Right kidney (tissue), 9 donors: Measurements from ENCODE around the gene OSBPL7.

Experiments
- DNase-seq: peaks from one replicate; pipeline ENCODE4 v3.0.0-alpha.2; 2016
- long read RNA-seq, 8 donors: transcript quantifications; one replicate each; lab custom pipeline, GENCODE V29; 2026

Gene OSBPL7, protein sequence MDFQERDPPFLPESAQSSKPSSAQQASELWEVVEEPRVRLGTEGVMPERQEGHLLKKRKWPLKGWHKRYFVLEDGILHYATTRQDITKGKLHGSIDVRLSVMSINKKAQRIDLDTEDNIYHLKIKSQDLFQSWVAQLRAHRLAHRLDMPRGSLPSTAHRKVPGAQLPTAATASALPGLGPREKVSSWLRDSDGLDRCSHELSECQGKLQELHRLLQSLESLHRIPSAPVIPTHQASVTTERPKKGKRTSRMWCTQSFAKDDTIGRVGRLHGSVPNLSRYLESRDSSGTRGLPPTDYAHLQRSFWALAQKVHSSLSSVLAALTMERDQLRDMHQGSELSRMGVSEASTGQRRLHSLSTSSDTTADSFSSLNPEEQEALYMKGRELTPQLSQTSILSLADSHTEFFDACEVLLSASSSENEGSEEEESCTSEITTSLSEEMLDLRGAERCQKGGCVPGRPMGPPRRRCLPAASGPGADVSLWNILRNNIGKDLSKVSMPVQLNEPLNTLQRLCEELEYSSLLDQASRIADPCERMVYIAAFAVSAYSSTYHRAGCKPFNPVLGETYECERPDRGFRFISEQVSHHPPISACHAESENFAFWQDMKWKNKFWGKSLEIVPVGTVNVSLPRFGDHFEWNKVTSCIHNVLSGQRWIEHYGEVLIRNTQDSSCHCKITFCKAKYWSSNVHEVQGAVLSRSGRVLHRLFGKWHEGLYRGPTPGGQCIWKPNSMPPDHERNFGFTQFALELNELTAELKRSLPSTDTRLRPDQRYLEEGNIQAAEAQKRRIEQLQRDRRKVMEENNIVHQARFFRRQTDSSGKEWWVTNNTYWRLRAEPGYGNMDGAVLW
- long read RNA-seq, donor 1, result 0 reads
- long read RNA-seq, donor 2, partial matches to known transcripts, result 0 of 2 reads
- long read RNA-seq, donor 2, other reads (novel, unspliced or antisense), result 0 of 2 reads
- long read RNA-seq, donor 3, result 0 reads
- long read RNA-seq, donor 4, result 0 reads
- long read RNA-seq, donor 5, result 0 reads
- long read RNA-seq, donor 6, partial matches to known transcripts, result 0 of 1 reads
- long read RNA-seq, donor 6, other reads (novel, unspliced or antisense), result 0 of 1 reads
- long read RNA-seq, donor 7, result 0 reads
- long read RNA-seq, donor 8, partial matches to known transcripts, result 0 of 2 reads
- long read RNA-seq, donor 8, other reads (novel, unspliced or antisense), result 0 of 2 reads

- peak; percentile 45 for DNase-seq
Measured at GRCh38 chr17:47821424-47822391, at the start of gene OSBPL7. Gene OSBPL7, minus strand, starts transcription at chr17:47821794. Its CDS starts 1,516 bp downstream, at chr17:47820278.

DNA sequence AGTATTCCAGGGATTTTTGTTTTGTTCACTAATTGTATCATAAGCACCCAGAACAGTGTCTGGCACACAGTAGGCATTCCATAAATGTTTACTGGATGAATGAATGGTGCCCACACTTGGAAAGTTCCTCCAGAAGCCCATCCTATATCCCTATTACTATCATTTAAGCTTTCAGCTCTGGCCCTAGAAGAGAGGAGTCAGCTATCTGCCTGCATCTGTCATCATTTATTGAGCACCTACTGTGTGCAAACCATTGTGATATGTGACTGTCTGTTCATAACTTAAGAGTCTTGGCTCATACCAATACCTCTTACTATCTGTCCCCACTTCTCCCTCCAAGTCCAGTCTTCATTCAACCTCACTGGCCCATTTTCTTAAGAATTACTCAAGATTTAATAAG is 49.5 kb upstream of the OSBPL7 start:
- no peak for DNase-seq

DNA sequence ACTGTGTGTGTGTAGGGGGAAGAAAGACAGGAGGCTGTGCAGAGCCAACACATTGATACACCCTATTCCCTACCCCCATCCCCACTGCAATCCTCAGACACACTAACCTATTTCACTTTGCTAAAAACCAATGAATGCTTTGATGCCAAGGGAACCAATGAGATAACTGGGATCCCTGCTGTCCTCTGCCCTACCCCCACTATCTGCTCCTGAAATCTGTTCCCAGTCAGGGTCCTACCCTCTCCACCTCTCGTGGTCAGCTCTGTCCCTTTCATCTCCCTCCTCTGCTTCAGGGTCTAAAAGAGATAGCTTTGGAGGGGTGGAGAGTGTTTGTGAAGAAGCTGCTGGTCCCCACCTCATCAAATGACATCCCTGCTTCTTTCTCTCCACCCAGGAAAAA is 48.5 kb upstream of the OSBPL7 start:
- no peak for DNase-seq

DNA sequence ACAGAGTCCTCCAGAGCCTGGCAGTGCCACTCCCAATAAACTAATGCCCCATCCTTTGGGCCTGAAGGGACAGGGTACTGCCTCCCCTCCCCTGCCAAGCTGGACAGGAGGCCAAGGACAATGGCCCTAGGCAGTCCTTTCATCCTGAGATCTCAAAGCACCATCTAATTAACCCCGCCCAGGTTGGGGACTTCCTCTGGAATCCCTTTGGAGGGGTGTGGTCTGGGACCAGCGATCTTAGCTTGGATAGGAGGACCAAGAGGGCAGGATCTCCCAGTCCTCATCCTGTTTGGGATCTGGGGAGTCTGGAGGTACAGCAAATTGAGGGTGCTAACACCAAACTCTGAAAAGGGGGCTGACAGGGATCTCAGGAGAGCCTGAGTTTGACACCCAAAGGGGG is 47.5 kb upstream of the OSBPL7 start:
- no peak for DNase-seq

- no peak for DNase-seq
Measured at GRCh38 chr17:47867813-47868533, 46.4 kb upstream of the OSBPL7 start.

DNA sequence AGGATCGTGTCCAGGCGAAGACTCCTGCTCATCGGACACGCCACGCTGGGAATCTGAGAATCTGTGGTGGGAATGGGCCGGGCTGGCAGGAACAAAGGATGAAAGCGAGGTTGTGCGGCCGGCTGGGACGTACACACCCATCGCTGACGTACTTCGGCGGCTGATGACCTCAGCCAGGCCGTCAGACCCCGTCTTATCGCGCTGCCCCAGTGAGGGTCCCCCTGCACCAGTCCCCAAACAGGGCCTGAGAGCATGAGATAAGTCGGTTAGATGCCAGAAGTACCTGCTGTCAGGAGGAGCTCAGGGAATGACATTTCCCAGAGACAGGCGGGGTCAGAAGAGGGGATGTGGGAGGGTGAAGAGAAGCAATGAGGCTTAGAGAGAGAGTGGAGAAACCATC is 45.3 kb upstream of the OSBPL7 start:
- no peak for DNase-seq

- DNase-seq, result no peak
Measured at GRCh38 chr17:47864791-47865216, 43.2 kb upstream of the OSBPL7 start.

GRCh38 chr17:47862621-47863440 is 41.2 kb upstream of the OSBPL7 start:
- no peak for DNase-seq

- no peak for DNase-seq
Measured at GRCh38 chr17:47860386-47860785, 38.8 kb upstream of the OSBPL7 start.

- no peak for DNase-seq
Measured at GRCh38 chr17:47857551-47858455, 36.2 kb upstream of the OSBPL7 start.

- no peak for DNase-seq
Measured at GRCh38 chr17:47856830-47857229, 35.2 kb upstream of the OSBPL7 start.

- no peak for DNase-seq
Measured at GRCh38 chr17:47855737-47856136, 34.1 kb upstream of the OSBPL7 start.

GRCh38 chr17:47853616-47854015 is 32.0 kb upstream of the OSBPL7 start:
- DNase-seq, result no peak

DNA sequence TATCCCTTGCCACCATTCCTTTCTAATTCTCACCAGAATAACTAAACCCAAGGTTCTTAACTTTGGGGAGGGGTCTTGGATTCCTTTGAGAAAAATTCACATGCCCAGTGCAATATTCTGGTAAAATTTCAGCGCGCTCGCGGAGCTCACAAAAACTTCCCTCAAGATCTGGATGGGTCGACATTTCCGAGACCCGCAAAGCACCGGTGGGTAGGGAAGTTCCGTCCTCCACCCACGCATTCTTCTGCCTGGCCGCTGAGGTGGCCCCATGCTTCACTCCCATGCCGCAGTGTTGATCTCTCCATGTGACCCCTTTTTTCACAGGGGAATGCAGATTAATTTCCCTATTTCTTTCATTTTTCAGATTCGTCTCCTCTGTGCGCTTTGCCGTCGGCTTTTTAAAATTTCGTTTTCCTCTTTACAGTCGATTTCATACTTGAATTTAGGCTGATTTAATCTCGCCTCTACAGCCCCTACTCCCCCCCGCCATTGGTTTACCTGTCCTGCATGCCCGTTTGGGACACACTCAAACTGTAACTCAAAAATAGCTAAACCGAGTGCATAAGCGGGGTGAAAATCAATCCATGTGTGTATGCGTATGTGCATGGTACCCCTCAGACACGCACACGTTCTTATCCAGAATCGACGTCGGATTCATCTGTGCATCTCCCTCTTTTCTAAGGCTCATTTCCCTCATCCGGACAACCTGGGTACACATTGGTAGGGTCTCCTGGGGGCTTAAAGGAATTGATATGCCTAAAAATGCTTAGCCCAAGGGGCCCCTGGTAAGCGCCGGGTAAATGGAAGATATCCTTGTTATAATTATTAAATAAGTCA is 30.7 kb upstream of the OSBPL7 start:
- DNase-seq, result peak; percentile 58

- DNase-seq, result no peak
Measured at GRCh38 chr17:47851764-47852112, 30.1 kb upstream of the OSBPL7 start.

- peak; percentile 78 for DNase-seq
Measured at GRCh38 chr17:47850692-47851573, 29.3 kb upstream of the OSBPL7 start, which contains the start of gene SP6. Gene SP6, minus strand, starts transcription at chr17:47851163. Its CDS starts 2,734 bp downstream, at chr17:47848429.

- DNase-seq, result no peak
Measured at GRCh38 chr17:47850373-47850691, 28.7 kb upstream of the OSBPL7 start.
